Neural progenitor cell (in vitro differentiated cells): ENCODE measurements around the gene TMEM184A.

Source experiments
- EZH2 ChIP-seq: fragments of 200-600 bp; sonication (generic); IDR thresholded peaks from 2 replicates; pipeline ENCODE4 v1.6.1; 2017; ENCODE audit warnings: antibody characterized with exemption, mild to moderate bottlenecking, moderate library complexity
- TF ChIP-seq, protein P1 (sequence below): fragments of 200-600 bp; sonication (generic); IDR thresholded peaks from 2 replicates; pipeline ENCODE4 v1.5.1; 2017; ENCODE audit warnings: antibody characterized with exemption, mild to moderate bottlenecking

DNA sequence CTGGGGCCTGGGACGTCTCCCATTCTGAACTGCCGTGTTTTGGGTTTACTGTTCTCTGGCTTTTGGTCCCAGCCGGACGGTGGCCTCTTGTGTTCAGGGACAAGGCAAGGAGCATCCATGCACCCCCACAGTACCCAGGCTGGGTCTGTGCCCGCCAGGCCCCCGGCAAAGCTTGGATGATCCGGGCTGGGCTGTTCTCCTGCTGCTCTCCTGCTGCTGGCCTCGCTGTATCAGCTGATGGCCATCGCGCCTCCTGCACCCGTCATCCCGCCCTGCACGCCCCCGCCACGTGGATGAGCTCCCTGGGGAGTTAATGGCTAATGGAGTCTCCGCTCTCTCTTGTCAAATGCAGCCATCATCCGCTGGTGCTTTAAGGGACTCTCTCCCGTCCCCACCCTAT is 28.7 kb upstream of the TMEM184A start:
- TF ChIP-seq, protein P1, sequence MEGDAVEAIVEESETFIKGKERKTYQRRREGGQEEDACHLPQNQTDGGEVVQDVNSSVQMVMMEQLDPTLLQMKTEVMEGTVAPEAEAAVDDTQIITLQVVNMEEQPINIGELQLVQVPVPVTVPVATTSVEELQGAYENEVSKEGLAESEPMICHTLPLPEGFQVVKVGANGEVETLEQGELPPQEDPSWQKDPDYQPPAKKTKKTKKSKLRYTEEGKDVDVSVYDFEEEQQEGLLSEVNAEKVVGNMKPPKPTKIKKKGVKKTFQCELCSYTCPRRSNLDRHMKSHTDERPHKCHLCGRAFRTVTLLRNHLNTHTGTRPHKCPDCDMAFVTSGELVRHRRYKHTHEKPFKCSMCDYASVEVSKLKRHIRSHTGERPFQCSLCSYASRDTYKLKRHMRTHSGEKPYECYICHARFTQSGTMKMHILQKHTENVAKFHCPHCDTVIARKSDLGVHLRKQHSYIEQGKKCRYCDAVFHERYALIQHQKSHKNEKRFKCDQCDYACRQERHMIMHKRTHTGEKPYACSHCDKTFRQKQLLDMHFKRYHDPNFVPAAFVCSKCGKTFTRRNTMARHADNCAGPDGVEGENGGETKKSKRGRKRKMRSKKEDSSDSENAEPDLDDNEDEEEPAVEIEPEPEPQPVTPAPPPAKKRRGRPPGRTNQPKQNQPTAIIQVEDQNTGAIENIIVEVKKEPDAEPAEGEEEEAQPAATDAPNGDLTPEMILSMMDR: no peak
- no peak for TF ChIP-seq EZH2
